Stimulated activated CD8-positive, alpha-beta memory T cell treated with anti-CD3 and anti-CD28 coated beads, Interleukin-12 subunit alpha, Interleukin-12 subunit beta, amount 100 ng/mL, for 4 hours (primary cell): ENCODE data around the gene HIPK1.
A peak's percentile ranks its signal among the peaks of the same experiment; 100 is the strongest.

Experiments
- DNase-seq: peaks from one replicate; pipeline ENCODE4 v3.0.0-alpha.2; 2020; ENCODE audit warnings: low read depth

The HIPK1 gene

DNA sequence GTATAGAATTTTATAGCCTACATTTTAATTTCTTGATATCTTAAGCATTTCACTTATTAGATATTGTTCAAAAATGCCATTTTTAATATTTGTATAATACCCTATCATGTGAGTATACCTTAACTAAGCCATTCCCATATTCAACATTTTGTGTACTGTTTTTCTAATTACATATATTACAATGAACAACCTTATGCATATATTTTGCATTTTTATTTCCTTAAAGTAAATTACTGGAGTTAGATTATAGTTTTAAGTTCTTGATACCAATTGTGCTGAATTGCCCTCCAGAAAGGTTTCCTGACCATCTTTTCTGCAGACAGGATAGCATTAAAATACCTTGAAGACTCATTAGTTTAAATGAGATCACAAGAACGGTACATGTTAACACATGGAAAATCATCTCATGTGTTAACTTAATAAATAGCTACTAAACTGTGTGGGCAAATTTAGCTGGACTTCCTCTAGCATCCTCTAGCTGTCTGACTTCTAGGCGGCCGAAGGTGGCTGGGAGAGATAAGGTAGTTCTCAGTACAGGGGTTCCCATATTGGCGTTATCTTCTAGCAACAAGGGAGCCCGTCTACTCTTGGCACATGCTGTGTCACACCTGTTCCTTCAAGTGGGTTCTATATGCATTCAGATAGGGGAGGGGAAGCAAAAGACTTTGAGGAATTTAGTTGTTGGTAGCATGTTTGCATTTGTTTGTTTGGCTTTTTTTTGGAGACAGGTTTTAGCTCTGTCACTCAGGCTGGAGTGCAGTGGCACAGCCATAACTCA, 15.0 kb upstream of the HIPK1 start:
- DNase-seq = no peak

DNA sequence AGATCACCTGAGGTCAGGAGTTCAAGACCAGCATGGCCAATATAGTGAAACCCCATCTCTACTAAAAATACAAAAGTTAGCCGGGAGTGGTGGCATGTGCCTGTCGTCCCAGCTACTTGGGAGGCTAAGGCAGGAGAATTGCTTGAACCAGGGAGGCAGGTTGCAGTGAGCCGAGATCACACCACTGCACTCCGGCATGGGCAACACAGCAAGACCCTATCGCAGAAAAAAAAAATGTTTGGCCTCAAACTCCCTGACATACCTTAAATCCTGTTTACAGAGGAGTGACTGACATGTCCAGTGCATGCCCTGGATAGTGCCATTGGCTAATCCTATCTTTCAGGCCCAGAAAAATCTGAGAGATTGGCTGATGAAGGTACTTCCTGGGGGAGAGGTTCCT, 12.2 kb upstream of the HIPK1 start:
- DNase-seq = no peak

DNA sequence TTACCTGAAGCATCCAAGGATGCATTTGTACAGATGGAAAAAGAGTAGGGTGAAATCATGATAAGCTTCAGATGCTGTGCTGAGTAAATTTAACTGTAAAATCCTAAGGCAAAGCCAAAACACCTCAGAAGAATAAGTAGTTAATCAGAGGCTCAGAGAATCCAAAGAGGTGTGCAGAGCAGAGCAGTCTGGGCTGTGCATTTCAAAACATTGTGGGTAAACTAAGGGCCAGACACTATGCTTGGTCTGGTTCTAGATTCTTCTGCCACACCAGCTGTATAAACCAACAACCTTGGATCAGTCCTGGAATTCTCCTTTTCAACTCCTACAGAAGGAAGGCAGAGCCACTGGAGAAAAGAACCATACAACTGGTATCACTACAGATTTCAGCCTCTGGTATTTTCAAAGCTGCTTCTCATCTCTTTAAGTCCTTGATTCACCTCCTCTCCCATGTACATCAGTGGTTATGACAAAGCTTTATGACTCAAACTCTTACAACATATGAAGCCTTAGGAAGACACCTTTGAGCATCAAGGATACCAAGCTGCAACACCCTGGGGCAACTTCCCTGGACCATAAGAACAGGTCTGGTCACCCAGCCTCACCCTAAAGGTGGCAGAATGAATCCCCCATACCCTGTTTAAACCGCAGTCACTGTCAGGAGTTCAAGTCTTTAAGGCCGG, 11.6 kb upstream of the HIPK1 start:
- no peak for DNase-seq

DNA sequence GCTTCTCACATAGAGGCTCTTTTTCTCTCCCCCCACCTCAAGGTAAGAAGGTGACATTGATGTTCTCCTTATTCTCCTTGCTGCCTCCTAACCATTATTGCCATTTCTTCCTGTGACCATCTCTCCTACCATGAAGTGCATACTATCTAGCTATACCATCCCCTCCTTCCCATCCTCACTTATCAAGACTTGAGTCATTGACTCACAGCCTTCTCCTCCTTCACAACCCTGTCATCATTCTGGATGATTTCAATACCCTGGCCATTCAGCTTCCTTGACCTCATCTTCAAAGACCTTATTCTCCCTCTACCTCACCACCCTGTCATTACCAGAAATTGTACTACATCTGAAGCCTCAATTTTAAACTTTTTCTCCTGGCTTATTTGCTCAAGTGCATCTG, 10.9 kb upstream of the HIPK1 start:
- DNase-seq = no peak

DNA sequence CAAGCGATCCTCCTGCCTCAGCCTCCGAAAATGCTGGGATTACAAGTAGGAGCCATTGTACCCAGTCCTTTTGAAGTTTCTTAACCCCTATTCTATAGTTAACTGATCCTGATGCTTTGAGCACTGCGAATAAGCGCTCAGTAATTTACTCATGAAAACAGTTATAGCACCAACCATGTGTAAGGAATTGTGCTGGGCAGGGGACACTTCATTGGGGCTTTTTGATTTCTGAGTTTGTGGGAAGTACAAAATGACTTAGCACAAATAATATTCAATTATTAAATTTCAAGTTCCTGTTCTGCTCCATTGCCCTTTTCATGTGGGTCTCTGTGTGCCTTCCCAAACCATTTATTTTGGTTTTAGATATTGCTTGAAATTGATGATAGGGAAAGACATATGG, 6.2 kb upstream of the HIPK1 start:
- DNase-seq = no peak

DNA sequence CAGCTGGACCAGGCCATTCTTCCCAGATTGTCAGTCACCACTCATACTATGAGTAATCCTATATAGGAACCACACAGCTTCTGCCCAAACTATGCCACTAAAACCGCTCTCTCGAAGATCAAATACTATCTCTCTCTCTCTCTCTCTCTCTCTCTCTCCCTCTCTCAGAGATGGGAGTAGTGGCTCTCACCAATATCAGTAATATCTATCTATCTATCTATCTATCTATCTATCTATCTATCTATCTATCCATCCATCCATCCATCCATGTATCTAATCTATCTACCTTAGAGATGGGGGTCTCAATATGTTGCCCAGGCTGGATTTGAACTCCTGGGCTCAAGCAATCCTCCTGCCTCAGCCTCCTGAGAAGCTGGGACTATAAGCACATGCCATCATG, 4.7 kb upstream of the HIPK1 start:
- no peak for DNase-seq

DNA sequence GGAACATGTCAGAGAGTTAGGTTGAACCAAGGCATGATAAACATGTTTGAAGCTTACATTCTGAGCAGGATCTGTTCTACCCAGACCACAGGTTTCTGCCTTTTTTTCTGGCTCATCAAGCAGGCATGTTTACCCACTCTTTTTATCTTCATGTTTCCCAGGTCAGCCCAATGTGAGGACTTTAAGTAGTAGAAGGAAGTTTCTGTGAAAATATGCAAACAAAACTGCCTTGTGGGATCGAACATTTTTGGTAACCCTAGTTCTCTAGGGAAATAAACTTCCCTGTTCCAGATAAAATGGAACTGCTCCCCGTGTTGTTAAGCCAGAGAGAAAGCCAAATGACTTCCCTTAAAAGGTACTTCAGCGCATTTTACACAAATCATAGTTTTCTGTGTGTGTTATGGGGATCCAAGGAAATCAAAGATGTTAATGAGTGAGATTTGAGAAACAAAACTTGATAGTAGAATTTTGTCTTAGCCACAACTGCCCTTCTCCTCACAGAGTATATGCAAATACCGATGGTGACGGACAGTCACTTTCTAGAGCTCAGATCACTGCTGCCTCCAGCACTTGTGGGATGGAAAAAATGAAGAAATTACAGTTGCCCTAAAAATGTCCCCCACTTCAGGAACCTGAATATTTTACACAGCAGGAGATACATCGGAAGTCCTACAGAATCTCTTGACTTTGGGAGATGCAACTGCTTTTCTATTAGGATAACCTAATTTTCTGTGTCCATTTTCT, 765 bp upstream of the HIPK1 start:
- no peak for DNase-seq

DNA sequence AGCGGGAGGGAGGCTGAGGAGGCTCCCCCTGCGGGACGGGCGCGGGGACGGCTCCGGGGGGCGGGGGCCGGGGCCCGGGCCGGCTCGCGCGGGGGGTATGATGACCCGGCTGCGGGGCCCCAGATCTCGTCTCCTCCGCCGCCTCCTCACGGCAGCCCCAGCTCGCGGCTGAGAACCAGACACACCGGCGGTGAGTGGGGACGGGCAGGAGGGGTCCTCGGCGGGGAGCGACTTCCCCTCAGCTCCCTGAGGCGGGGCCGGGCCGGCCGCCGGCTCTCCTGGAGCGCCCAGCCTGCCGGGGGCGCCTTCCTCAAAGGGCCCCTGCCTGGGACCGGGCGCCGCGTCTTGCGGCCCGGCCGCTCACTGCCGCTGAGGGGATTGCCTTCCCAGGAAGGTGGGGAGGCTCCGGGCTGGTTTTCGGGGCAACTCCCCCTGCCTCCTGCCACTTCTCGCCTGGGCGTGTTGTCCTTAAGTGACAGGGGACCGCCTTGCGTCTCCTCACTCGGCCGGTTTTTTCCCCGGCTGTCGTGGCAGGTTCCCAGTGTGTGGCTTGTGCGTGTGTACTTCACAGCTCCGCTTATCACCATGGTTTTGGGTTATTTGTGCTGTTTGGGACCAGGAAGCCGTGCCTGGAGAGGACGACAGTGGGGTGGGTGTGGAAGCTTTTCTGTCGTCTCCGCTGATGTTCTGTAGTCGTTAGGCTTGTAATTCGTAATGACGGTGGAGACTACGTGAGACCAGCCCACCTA, 800 bp downstream of the HIPK1 start:
- DNase-seq = peak; percentile 49

DNA sequence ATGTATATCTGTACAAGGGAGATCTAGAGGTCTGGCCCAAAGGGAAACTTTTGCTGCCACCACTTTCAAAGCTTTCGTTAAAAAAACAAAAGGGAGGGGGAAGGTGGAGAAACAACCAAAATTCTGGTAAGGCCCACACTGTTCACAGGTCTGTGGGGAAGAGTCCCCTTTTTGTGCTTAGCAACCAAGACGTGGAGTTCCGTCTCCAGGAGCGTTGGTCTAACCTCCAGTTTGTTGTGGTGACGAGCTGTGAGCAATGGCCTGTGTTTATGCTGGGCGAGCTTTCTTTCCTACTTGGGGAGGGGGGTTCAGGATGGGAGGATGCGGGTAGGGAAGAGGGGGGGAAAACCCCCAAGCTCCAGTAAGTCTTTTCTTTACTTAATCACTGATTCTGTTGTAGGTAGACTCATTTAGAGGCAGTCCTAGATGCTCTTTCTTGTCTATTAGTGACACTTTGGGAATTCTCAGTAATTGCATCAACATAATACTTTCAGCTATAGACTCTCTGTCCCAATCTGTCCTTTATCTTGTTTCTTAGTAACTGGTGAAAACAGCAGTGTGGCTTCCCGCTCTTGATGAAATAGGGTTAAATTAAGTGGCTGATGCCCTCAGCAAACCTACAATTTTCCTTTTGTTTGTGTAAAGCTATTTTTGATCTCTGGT, 1.5 kb downstream of the HIPK1 start:
- DNase-seq = peak; percentile 46

DNA sequence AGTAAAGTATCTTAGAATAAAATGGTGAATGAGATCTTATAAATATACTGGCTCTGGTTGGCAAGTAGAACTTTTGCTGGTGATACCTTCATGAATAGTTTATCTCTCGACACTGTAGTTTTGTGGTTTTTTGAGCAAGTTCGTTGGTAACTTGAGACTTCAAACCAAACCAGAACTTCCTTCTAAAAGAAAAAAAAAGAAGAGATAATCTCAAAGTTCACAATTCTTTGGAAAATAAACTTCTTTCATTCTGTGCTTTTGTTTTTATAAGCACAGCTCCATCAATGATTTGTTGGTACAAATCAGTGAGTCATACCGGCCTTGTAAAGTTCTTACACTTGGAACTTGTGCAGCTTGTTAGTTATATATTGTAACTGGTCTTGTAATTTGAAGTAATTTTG, 2.3 kb downstream of the HIPK1 start:
- DNase-seq = no peak

DNA sequence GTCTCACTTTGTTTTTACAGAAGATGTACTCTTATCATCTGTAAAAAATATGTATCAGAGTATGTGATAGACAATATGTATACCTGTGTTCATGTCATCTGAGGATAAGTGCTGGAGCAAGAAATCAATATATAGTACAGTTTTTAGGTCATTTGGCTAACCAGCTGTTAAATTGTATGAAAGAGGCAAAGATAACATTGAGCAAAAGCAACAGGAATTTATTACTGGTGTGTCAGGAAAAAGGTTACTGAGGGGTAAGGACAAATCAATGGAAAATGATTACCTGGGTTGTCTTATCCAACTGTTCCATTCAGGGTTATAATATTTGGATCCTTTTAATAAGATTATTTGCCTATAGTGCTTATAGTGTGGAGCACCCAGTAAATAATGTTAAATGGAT, 4.9 kb downstream of the HIPK1 start:
- no peak for DNase-seq

DNA sequence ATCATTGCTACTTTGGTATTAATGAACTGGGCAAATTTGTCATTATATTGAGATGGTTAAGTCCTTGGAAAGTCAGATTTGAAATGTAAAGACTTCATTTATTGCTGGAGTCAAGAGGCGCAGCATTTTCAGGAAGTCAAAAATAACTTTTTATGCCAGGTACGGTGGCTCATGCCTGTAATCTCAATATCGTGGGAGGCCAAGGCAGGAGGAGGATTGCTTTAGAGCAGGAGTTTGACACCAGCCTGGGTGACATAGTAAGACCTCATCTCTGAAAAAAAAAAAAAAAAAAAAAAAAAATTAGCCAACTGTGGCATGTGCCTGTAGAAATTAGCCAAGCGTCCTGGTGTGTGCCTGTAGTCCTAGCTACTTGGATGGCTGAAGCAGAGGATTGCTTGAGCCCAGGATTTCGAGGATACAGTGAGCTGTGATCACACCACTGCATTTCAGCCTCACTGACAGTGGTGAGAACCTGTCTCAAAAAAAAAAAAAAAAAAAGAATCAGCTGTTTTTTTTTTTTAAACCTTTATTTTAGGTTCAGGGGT, 5.5 kb downstream of the HIPK1 start:
- DNase-seq = no peak

DNA sequence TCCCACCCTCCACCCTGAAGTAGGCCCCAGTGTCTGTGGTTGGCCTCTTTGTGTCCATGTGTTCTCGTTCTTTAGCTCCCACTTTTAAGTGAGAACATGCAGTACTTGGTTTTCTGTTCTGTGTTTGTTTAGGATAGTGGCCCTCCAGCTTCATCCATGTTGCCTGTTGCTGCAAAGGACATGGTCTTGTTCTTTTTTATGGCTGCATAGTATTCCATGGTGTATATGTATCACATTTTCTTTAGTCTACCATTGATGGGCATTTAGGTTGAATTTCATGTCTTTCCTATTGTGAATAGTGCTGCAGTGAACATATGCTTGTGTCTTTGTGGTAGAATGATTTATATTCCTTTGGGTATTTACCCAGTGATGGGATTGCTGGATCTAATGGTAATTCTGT, 6.1 kb downstream of the HIPK1 start:
- no peak for DNase-seq

DNA sequence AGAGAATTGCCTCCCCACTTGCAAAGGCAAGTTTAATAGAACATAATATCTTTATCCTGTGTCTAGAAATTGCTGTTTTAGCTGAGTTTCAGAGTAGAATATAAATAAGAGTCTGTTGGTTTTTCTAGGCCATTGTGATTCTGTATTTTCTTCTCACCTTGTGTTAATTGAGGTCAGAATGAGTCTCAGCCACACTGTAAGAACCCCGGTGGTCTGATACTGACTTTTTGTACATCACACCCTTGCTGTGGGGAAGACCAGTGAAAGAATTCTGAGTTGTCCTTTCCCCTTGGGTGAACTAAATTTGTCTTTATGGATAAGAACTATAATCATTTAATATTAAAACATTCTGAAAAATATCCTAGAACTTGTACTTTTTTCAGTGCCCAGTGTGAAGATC, 6.8 kb downstream of the HIPK1 start:
- DNase-seq = no peak

DNA sequence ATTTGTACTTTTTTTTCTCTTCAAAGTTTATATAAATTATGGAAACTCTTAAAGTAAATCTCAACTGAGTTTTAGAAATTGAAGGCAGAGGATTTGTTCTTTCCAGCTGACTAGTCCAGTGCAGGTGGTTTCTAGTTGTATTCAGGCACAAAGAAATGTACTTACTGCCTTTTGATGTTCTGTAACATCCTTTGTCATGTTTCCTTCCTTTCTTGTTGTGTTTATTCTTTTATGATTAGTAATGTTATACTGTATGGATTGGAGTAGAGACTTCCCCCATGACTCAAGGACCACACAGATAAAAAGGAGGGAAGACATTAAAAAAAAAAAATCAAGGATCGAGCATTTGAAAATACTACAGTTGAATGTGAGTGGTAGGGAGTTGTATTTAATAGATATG, 8.0 kb downstream of the HIPK1 start:
- no peak for DNase-seq

DNA sequence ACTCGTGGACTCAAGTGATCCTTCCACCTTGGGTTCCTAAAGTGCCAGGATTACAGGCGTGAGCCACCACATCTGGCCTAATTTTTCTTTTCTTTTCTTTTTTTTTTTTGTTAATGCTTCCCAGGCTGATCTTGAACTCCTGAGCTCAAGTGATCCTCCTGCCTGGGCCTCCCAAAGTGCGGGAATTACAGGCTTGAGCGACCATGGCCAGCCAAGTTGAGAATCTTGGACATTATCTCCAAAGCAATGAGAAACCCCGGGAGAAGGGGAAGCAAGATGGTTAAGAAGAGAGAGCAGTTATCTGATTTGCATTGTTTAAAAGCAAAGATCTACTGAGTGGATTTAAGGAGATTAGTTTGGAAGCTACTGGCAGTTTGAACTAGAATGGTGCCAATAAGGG, 9.1 kb downstream of the HIPK1 start:
- no peak for DNase-seq

DNA sequence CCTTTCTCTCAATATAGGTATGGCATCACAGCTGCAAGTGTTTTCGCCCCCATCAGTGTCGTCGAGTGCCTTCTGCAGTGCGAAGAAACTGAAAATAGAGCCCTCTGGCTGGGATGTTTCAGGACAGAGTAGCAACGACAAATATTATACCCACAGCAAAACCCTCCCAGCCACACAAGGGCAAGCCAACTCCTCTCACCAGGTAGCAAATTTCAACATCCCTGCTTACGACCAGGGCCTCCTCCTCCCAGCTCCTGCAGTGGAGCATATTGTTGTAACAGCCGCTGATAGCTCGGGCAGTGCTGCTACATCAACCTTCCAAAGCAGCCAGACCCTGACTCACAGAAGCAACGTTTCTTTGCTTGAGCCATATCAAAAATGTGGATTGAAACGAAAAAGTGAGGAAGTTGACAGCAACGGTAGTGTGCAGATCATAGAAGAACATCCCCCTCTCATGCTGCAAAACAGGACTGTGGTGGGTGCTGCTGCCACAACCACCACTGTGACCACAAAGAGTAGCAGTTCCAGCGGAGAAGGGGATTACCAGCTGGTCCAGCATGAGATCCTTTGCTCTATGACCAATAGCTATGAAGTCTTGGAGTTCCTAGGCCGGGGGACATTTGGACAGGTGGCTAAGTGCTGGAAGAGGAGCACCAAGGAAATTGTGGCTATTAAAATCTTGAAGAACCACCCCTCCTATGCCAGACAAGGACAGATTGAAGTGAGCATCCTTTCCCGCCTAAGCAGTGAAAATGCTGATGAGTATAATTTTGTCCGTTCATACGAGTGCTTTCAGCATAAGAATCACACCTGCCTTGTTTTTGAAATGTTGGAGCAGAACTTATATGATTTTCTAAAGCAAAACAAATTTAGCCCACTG, 11.5 kb downstream of the HIPK1 start:
- DNase-seq = peak; percentile 24

DNA sequence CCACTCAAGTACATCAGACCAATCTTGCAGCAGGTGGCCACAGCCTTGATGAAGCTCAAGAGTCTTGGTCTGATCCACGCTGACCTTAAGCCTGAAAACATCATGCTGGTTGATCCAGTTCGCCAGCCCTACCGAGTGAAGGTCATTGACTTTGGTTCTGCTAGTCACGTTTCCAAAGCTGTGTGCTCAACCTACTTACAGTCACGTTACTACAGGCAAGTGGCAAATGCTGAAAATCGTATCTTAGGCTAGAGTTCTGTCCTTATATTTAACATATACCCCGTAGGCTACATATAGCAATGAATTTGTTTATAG, 12.1 kb downstream of the HIPK1 start:
- DNase-seq = no peak

DNA sequence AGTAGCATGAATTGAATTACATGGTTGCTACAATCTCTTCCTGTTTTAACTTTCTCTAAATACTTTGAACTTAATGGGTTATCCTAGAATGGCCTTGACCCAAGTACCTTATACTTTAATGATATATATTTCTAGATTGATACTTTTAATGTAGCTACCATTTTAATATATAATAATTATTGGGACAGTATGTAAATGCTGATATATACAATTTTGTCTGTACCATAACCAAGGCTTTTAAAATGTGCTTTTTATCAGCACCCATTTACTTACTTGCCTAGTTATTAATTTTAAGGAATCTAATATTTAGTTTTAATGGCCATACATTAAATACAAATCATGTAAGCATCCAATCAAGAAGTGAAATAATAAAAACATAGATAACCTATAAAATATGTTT, 13.4 kb downstream of the HIPK1 start:
- no peak for DNase-seq

DNA sequence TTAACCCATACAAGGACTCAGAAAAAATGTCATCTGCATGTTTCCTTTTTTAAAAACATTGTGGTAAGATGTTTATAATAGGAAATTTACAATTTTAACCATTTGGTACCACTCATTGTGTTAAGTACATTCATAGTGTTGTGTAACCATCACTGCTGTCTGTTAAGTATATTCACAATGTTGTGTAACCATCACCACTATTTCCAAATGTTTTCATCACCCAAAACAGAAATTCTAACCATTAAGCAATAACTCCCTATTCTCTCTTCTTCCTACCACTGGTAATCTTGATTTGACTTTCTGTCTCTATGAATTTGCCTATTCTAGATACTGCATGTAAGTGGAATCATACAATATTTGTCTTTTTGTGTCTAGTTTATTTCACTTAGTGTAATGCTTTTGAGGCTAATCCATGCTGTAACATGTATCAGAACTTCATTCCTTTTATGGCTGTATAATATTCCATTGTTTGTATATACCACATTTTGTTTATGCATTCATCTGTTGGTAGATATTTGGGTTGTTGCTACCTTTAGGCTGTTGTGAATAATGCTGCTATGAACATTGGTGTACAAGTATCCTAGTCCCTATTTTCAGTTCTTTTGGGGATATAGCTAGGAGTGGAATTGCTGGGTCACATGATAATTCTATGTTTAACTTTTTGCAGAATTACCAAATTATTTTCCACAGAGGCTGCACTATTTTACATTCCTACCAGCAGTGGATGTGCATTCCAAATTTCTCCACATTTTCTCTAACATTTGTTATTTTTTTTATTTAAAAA, 14.1 kb downstream of the HIPK1 start:
- no peak for DNase-seq
